Caco-2 (cell line): Measurements from ENCODE around the gene FREY1. TPM values are rescaled to one million over a fixed set of nuclear protein-coding genes. Genes with fewer than 3 reads are reported as not detected.

Source experiments
- BruUV-seq: library from RNA; stranded (reverse); fragments of 400-500 nt; replicated peaks from 2 replicates; lab custom pipeline; 2021; lab: Mats Ljungman, UMichigan
- CTCF ChIA-PET: fragments of 300-600 bp; sonication (Branson Sonifier 250); formaldehyde crosslinking; loops from one replicate; lab custom pipeline; 2022; ENCODE audit warnings: antibody characterized with exemption; lab: Charles Lee
- POLR2A ChIA-PET: fragments of 300-600 bp; sonication (Branson Sonifier 250); formaldehyde crosslinking; loops from one replicate; lab custom pipeline; 2022; ENCODE audit warnings: antibody characterized with exemption; lab: Charles Lee
- DNase-seq, 2 experiments: peaks; one replicate each; pipeline versions ENCODE4 v3.0.0 to v3.0.0-alpha.2; 2020 to 2022
- H3K27me3 ChIP-seq: replicated peaks from 2 replicates; pipeline ENCODE4 v1.6.0; 2011; ENCODE audit warnings: low read length; ENCODE audit not compliant: control insufficient read depth, insufficient read depth
- H3K36me3 ChIP-seq: 2 replicates; pipeline ENCODE4 v1.5.1; 2011; ENCODE audit warnings: low read length; ENCODE audit not compliant: control insufficient read depth, insufficient read depth
- H3K4me1 ChIP-seq: fragments of 250-450 bp; sonication (Bioruptor Pico); 2 replicates; pipeline ENCODE4 v1.5.1; 2020; ENCODE audit warnings: mild to moderate bottlenecking
- H3K4me3 ChIP-seq: 2 replicates; pipeline ENCODE4 v1.5.1; 2011; ENCODE audit warnings: low read depth, mild to moderate bottlenecking, control low read depth, low read length
- H3K9me3 ChIP-seq: fragments of 250-450 bp; sonication (Bioruptor Pico); 2 replicates; pipeline ENCODE4 v1.5.1; 2020; ENCODE audit warnings: mild to moderate bottlenecking, moderate library complexity
- H3K27ac Mint-ChIP-seq: one replicate; pipeline ENCODE4 v1.8.0; 2022; ENCODE audit warnings: mixed read lengths; ENCODE audit not compliant: unreplicated experiment
- H3K27me3 Mint-ChIP-seq: one replicate; pipeline ENCODE4 v1.8.0; 2022; ENCODE audit warnings: mixed read lengths; ENCODE audit not compliant: insufficient read depth, unreplicated experiment
- H3K36me3 Mint-ChIP-seq: one replicate; pipeline ENCODE4 v1.8.0; 2022; ENCODE audit warnings: mild to moderate bottlenecking, mixed read lengths; ENCODE audit not compliant: insufficient read depth, unreplicated experiment
- H3K4me1 Mint-ChIP-seq: one replicate; pipeline ENCODE4 v1.8.0; 2022; ENCODE audit warnings: low read depth, mixed read lengths; ENCODE audit not compliant: unreplicated experiment
- H3K4me3 Mint-ChIP-seq: one replicate; pipeline ENCODE4 v1.8.0; 2022; ENCODE audit warnings: mild to moderate bottlenecking, moderate library complexity, mixed read lengths; ENCODE audit not compliant: unreplicated experiment
- H3K9me3 Mint-ChIP-seq: one replicate; pipeline ENCODE4 v1.8.0; 2022; ENCODE audit warnings: mixed read lengths; ENCODE audit not compliant: unreplicated experiment
- CTCF ChIP-seq, 2 experiments: fragments of 200-600 bp in 1 of 2; IDR thresholded peaks; 1 replicate in 1 of 2; 2 replicates in 1 of 2; pipeline versions ENCODE4 v1.5.1 to v1.8.0; 2011 to 2022; ENCODE audit warnings: antibody characterized with exemption in 1 of 2, control low read depth in 1 of 2, inconsistent platforms in 1 of 2, low read depth in 1 of 2, low read length in 1 of 2, mild to moderate bottlenecking in 1 of 2, moderate library complexity in 1 of 2; ENCODE audit not compliant: insufficient read depth in 1 of 2, severe bottlenecking in 1 of 2, unreplicated experiment in 1 of 2
- intact Hi-C: fragments of 100-400 bp; cut with micrococcal nuclease; formaldehyde crosslinking; loops from one replicate; pipeline ENCODE4 v1.10.0; 2022; ENCODE audit not compliant: unreplicated experiment
- total RNA-seq: library from RNA; stranded (reverse); gene quantifications from 2 replicates; pipeline ENCODE4 v1.2.3, GENCODE V29; 2022

Gene FREY1
- total RNA-seq, 1 experiment from 2014 or later = 1.2 TPM

DNA sequence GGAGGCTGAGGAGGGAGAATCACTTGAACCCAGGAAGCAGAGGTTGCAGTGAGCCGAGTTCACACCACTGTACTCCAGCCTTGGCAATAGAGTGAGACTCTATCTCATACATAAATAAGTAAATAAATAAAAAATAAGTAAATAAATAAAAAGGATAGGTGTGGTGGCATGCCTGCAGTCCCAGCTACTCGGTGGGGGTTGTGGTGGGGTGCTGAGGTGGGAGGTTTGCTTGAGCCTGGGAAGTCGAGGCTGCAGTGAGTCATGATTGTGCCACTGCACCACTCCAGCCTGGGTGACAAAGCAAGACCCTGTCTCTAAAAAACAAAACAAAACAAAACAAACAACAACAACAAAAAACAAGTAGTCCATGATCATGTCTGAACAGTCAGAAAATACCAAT is 18.5 kb upstream of the FREY1 start:
- no peak for TF ChIP-seq CTCF (IDR thresholded peaks at IDR 0.05; ENCODE audit: insufficient read depth in 1 of 2, low read depth in 1 of 2, low read length in 1 of 2, severe bottlenecking in 1 of 2, unreplicated experiment in 1 of 2)
- Histone ChIP-seq H3K36me3 (no peaks in the 10 kb centered on the region; the same call in none of the 2 replicates), H3K9me3 (no peaks in the 10 kb centered on the region), H3K4me3 (no peak overlapping the region), H3K4me1 (peaks cover 16% of the 10 kb centered on the region), H3K27me3 (no peaks in the 10 kb centered on the region)
- no peaks in the 10 kb centered on the region for H3K27me3 Mint-ChIP-seq
- no peaks in the 10 kb centered on the region for H3K9me3 Mint-ChIP-seq
- ChIA-PET POLR2A (no interaction called here), CTCF (no interaction called here)
- H3K36me3 Mint-ChIP-seq = peaks cover 54% of the 10 kb centered on the region
- intact Hi-C loops = no loop called here
- H3K4me3 Mint-ChIP-seq = peak overlapping the region; percentile 13
- H3K4me1 Mint-ChIP-seq = peaks cover 14% of the 10 kb centered on the region
- DNase-seq = no peak
- no TSS peak for BruUV-seq
- H3K27ac Mint-ChIP-seq = no peak overlapping the region

GRCh38 chr11:45924927-45925326 is 17.9 kb upstream of the FREY1 start:
- ChIA-PET POLR2A (no interaction called here), CTCF (no interaction called here)
- Mint-ChIP-seq H3K4me3 (peak overlapping the region; percentile 79), H3K27ac (peak overlapping the region; percentile 46), H3K9me3 (no peaks in the 10 kb centered on the region), H3K27me3 (no peaks in the 10 kb centered on the region), H3K4me1 (peaks cover 14% of the 10 kb centered on the region), H3K36me3 (peaks cover 49% of the 10 kb centered on the region)
- Histone ChIP-seq H3K36me3 (no peaks in the 10 kb centered on the region; the same call in none of the 2 replicates), H3K27me3 (no peaks in the 10 kb centered on the region), H3K4me3 (no peak overlapping the region), H3K4me1 (peaks cover 12% of the 10 kb centered on the region), H3K9me3 (no peaks in the 10 kb centered on the region)
- intact Hi-C loops = no loop called here
- DNase-seq = no peak
- no peak for TF ChIP-seq CTCF (IDR thresholded peaks at IDR 0.05; ENCODE audit: insufficient read depth in 1 of 2, low read depth in 1 of 2, low read length in 1 of 2, severe bottlenecking in 1 of 2, unreplicated experiment in 1 of 2)
- no TSS peak for BruUV-seq

- no peaks in the 10 kb centered on the region for H3K27me3 Mint-ChIP-seq
- ChIA-PET CTCF (interaction anchor here (2.5 kb wide), 1 partner anchor 82 kb away, joined by 22 read pairs; no protein-coding TSS in a partner anchor), POLR2A (interaction anchor here (0.5 to 0.6 kb wide), 2 partner anchors 59 to 61 kb away, joined by 3 read pairs; no protein-coding TSS in a partner anchor)
- TF ChIP-seq CTCF (IDR thresholded peaks at IDR 0.05; ENCODE audit: insufficient read depth in 1 of 2, low read depth in 1 of 2, low read length in 1 of 2, severe bottlenecking in 1 of 2, unreplicated experiment in 1 of 2) = no peak
- peak overlapping the region; percentile 46 for H3K27ac Mint-ChIP-seq
- H3K4me1 Mint-ChIP-seq = peaks cover 14% of the 10 kb centered on the region
- H3K9me3 Mint-ChIP-seq = no peaks in the 10 kb centered on the region
- no peaks in the 10 kb centered on the region for H3K9me3 ChIP-seq
- DNase-seq = peak in 1 of 2 experiments; percentile 32
- peaks cover 46% of the 10 kb centered on the region for H3K36me3 Mint-ChIP-seq
- no peaks in the 10 kb centered on the region; the same call in none of the 2 replicates for H3K36me3 ChIP-seq
- intact Hi-C loops = no loop called here
- peaks cover 12% of the 10 kb centered on the region for H3K4me1 ChIP-seq
- H3K4me3 Mint-ChIP-seq = peak overlapping the region; percentile 79
- H3K4me3 ChIP-seq = no peak overlapping the region
- H3K27me3 ChIP-seq = no peaks in the 10 kb centered on the region
- BruUV-seq = TSS peak; percentile 33
These were observed 17.2 kb upstream of the FREY1 start for GRCh38 chr11:45924036-45924915.
